A549 (cell line): Measurements from ENCODE around the gene ASIC2.

ENCODE experiments used
- CEBPB ChIP-seq, 2 experiments: fragments of >200 bp in 1 of 2; sonication (Bioruptor Twin) in 1 of 2; formaldehyde crosslinking in 1 of 2; IDR thresholded peaks; 2 replicates each; pipeline ENCODE4 v1.6.1; 2012 to 2016
- CHD2 ChIP-seq: fragments of 150-350 bp; IDR thresholded peaks from 2 replicates; pipeline ENCODE4 v1.6.1; 2014; ENCODE audit warnings: low read length; ENCODE audit not compliant: partially characterized antibody
- CHD4 ChIP-seq: fragments of 200-600 bp; sonication (generic); IDR thresholded peaks from 2 replicates; pipeline ENCODE4 v1.6.1; 2016; ENCODE audit warnings: antibody characterized with exemption, mild to moderate bottlenecking, borderline replicate concordance
- EHMT2 ChIP-seq: fragments of 200-600 bp; sonication (generic); IDR thresholded peaks from 2 replicates; pipeline ENCODE4 v1.6.1; 2016; ENCODE audit warnings: antibody characterized with exemption, low read depth, mild to moderate bottlenecking, moderate library complexity
- EP300 ChIP-seq, 2 experiments: fragments of >200 bp; sonication (Bioruptor Twin); formaldehyde crosslinking; IDR thresholded peaks; 2 replicates in 1 of 2; 3 replicates in 1 of 2; pipeline ENCODE4 v1.6.1; 2016 to 2017
- ESRRA ChIP-seq: fragments of 150-350 bp; IDR thresholded peaks from 2 replicates; pipeline ENCODE4 v1.6.1; 2014; ENCODE audit warnings: mild to moderate bottlenecking, low read length, borderline replicate concordance
- HDAC2 ChIP-seq: fragments of 200-600 bp; sonication (generic); IDR thresholded peaks from 2 replicates; pipeline ENCODE4 v1.6.1; 2016
- HES2 ChIP-seq: fragments of >200 bp; sonication (Bioruptor Twin); formaldehyde crosslinking; IDR thresholded peaks from 2 replicates; pipeline ENCODE4 v1.6.1; 2016
- MAFK ChIP-seq: fragments of 450-650 bp; IDR thresholded peaks from 2 replicates; pipeline ENCODE4 v1.6.1; 2014; ENCODE audit not compliant: partially characterized antibody
- POLR2A ChIP-seq: IDR thresholded peaks from 2 replicates; pipeline ENCODE4 v1.6.1; 2012; ENCODE audit warnings: mild to moderate bottlenecking, low read length
- RAD21 ChIP-seq, 2 experiments: fragments of >200 bp in 1 of 2; sonication (Bioruptor Twin) in 1 of 2; formaldehyde crosslinking in 1 of 2; IDR thresholded peaks in 1 of 2; conservative IDR thresholded peaks in 1 of 2; 2 replicates in 1 of 2; 3 replicates in 1 of 2; pipeline ENCODE4 v1.6.1; 2012 to 2018; ENCODE audit warnings: inconsistent platforms in 1 of 2
- REST ChIP-seq: fragments of 200-600 bp; sonication (generic); IDR thresholded peaks from 2 replicates; pipeline ENCODE4 v1.6.1; 2016; ENCODE audit warnings: antibody characterized with exemption, mild to moderate bottlenecking, moderate library complexity
- TF ChIP-seq, protein P1 (sequence below): fragments of >200 bp; sonication (Bioruptor Twin); formaldehyde crosslinking; IDR thresholded peaks from 3 replicates; pipeline ENCODE4 v1.5.1; 2016

- TF ChIP-seq, protein P1, sequence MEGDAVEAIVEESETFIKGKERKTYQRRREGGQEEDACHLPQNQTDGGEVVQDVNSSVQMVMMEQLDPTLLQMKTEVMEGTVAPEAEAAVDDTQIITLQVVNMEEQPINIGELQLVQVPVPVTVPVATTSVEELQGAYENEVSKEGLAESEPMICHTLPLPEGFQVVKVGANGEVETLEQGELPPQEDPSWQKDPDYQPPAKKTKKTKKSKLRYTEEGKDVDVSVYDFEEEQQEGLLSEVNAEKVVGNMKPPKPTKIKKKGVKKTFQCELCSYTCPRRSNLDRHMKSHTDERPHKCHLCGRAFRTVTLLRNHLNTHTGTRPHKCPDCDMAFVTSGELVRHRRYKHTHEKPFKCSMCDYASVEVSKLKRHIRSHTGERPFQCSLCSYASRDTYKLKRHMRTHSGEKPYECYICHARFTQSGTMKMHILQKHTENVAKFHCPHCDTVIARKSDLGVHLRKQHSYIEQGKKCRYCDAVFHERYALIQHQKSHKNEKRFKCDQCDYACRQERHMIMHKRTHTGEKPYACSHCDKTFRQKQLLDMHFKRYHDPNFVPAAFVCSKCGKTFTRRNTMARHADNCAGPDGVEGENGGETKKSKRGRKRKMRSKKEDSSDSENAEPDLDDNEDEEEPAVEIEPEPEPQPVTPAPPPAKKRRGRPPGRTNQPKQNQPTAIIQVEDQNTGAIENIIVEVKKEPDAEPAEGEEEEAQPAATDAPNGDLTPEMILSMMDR: no peak
- no peak for TF ChIP-seq CHD2
- TF ChIP-seq HES2: no peak
- TF ChIP-seq CEBPB (IDR thresholded peaks at IDR 0.05): no peak
- no peak for TF ChIP-seq POLR2A
- TF ChIP-seq MAFK: no peak
- no peak for TF ChIP-seq HDAC2
- no peak for TF ChIP-seq RAD21 (conservative IDR thresholded peaks at IDR 0.05 in 1 of 2, IDR thresholded peaks at IDR 0.05 in 1 of 2)
- TF ChIP-seq EP300 (IDR thresholded peaks at IDR 0.05): no peak
- no peak for TF ChIP-seq REST
- TF ChIP-seq CHD4: no peak
- no peak for TF ChIP-seq EHMT2
- no peak for TF ChIP-seq ESRRA
Observed at GRCh38 chr17:33002246-33002645, 290.8 kb downstream of the ASIC2 start.
